Stimulated activated CD4-positive, alpha-beta T cell treated with anti-CD3 and anti-CD28 coated beads, Interleukin-15, amount 100 ng/mL, for 1 hour (primary cell): ENCODE measurements around the gene FBXL16.
"Not testable (repeated sequence)": the region's sequence is repeated elsewhere in the genome, so short reads cannot be mapped to it uniquely, and the experiment has no call there.

Experiments
- DNase-seq, 2 donors: peaks; one replicate each; pipeline ENCODE4 v3.0.0-alpha.2; 2020; ENCODE audit warnings: low read depth in 1 of 2, low spot score in 1 of 2

Gene FBXL16

GRCh38 chr16:705431-706188, at the start of gene FBXL16:
Gene FBXL16 (minus strand): TSS chr16:705801. CDS start chr16:697405, 8,396 bp downstream.
- DNase-seq = no peak

DNA sequence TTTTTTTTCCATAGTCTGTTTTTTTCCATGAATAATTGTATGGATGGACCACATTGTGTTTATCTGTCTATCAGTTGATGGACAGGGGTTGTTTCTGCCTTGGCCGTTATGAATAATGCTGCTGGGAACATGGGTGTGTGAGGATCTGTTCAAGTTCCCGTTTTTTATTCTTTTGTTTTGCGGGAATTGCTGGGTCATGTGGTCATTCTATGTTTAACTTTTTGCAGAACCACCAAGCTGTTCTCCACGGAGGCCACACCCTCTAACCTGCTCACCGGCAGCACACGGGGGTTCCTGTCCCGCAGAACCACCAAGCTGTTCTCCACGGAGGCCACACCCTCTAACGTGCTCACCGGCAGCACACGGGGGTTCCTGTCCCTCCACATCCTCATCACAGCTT, 49.1 kb upstream of the FBXL16 start:
- no peak for DNase-seq

GRCh38 chr16:754121-754607, 48.6 kb upstream of the FBXL16 start:
- DNase-seq = not testable (repeated sequence)

GRCh38 chr16:752007-752312, 46.4 kb upstream of the FBXL16 start:
- no peak for DNase-seq

DNA sequence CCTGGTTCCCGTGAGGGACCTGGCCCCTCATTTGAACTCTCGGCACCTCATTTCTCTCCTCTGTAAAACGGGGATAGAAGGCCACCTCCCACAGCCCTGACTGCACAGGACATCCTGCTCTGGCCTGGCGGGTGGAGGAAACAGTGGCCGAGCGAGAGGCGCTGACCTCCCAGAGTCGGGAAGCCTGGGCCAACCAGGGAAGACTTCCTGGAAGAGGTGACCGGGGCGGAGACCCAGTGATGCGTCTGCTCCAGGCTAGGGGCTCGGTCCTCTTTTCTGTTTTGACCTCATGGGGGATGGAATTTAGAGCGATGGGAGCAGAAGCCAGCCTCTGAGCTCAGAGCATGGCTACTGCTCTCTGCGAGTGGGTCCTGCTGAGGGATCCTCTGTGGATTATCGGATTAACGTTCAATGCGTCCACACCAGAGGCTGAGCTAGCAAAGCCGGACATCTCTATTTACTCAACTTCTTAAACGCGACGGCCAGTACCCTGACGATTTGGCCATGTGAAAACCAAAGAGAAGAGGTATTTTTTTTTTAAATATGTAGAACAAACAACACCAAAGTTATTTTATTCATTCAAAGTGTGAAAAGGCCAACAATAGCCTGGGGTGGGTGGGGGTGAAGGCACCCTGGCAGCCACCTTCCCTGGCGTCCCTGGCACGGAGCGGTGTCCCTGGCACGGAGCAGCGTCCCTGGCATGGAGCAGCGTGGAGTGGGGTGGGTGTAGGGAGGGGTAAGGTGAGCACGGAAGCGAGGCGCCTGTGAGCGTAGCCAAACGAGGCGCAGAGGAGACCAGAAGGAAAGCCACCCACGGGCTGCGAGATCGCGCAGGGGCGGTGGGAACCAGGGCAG, 45.8 kb upstream of the FBXL16 start:
- DNase-seq = no peak

GRCh38 chr16:750485-750884, 44.9 kb upstream of the FBXL16 start:
- no peak for DNase-seq

DNA sequence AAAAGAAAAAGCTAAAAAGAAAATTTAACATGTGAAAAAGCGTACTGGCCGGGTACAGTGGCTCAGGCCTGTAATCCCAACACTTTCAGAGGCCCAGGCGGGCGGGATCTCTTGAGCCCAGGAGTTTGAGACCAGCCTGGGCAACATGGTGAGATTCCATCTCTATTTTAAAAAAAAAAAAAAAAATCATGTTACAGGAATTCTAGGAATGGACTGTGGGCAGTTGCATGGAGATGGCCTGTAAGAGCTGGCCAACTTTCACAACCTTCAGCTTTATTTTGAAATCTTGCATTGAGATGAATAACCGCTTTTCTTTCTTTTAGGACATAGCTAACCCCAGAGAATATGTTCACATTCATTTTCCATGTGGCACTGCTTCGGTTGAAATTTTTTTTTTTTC, 43.4 kb upstream of the FBXL16 start:
- DNase-seq = no peak

DNA sequence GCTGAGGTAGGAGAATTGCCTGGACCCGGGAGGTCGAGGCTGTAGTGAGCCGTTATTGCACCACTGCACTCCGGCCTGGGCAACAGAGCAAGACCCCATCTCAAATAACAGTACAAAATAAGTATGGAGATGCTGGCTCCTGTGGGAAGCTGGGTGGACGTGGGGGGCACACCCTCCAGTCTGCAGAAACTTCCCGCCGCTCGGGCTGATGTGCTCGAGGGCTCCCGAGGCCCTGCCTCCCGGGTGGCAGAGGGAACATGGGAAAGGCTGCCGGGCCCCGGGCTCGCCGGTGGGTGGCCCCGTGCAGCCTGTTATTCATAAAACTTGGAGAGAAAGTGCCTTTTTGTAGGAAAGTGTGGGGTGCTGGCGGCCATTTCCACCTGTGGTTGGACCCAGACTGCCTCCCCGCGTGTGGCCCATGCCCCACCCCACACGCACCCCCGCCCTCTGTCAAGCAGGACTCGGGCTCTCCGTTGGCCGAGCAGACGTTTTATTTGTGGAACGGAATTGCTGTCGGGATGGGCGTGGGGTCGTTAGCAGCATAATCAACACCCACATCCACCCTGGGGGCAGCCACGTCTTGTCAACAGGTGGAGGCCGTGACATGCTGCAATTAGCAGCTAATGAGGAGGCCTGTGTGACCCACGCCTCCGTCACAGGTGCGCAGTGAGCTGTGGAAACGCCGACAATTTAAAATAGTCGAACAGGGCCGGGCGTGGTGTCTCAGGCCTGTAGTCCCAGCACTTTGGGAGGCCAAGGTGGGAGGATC, 42.6 kb upstream of the FBXL16 start:
- no peak for DNase-seq

GRCh38 chr16:746637-747036, 41.0 kb upstream of the FBXL16 start:
- no peak for DNase-seq

GRCh38 chr16:745739-746138, 40.1 kb upstream of the FBXL16 start:
- no peak for DNase-seq

GRCh38 chr16:743794-744500, 38.3 kb upstream of the FBXL16 start:
- no peak for DNase-seq

- not testable (repeated sequence) for DNase-seq
Observed at GRCh38 chr16:742894-743293, 37.3 kb upstream of the FBXL16 start.

- DNase-seq = no peak
Observed at GRCh38 chr16:741986-742629, 36.5 kb upstream of the FBXL16 start.

DNA sequence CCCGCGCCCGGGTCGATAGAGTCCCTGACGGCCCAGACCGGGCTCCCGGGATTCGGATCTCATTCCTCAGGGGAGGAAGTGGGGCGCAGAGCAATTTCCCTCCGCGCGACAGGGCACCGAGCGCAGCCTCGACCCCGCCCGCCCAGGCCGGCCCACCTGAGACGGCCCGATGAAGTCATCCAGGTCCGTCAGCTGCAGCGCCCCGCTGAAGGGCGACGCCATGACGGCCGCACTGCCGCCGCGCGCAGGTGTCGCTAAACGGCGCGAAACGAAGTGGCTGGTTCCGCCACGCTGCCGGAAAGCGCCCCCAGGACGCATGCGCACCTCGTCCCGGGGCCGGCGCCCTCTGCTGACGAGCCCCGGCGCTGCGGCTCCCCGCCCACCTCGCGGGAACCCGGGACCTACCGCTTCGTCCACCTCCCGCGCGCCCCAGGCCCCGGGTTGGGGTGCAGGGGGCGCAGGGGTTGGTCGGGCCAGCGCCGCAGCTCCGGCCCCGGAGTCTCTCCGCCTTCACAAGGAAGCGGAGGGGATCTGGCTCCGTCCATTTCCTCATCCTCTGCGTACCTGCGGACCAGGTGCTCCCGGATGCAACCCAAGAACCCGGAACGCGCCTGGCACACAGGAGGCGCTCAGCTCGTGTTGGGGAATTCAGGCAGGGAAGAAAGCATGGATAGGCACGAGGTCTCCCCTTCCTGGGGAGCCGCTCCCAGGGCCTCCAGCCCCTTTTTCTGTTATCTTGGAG, 35.3 kb upstream of the FBXL16 start, which contains the start of gene CIAO3:
TSS of gene CIAO3 (minus strand) at position 234 of the 742 bp plus-strand sequence. CDS start at position 222, 12 bp downstream.
- peak; percentile 88 to 91 for DNase-seq

DNA sequence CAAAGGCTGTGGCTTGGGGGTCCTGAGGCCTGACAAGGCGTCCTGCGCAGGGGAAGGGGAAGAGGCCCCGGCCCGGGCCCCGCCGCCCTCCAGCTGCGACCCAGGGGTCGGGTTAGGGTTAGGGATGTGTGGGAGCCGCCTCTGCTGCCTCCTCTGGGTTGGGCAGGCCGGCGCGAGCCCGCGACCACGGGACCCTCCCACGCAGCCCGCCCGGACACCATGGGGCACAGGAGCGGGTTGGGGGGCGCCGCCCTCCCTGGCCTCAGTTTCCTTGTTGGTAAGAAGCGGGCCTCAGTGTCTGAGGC, 34.8 kb upstream of the FBXL16 start:
- no peak for DNase-seq

- no peak for DNase-seq
Observed at GRCh38 chr16:739560-740458, 34.2 kb upstream of the FBXL16 start.

GRCh38 chr16:736936-737481, 31.4 kb upstream of the FBXL16 start:
- no peak for DNase-seq

- DNase-seq = no peak
Observed at GRCh38 chr16:735982-736453, 30.4 kb upstream of the FBXL16 start.
